Stimulated activated CD4-positive, alpha-beta T cell treated with anti-CD3 and anti-CD28 coated beads, Interleukin-1b, Interleukin-23, amount 100 ng/mL, for 1 hour (primary cell): ENCODE measurements around the gene HDAC11.
"Not testable (repeated sequence)": the region's sequence is repeated elsewhere in the genome, so short reads cannot be mapped to it uniquely, and the experiment has no call there.

ENCODE experiments used
- DNase-seq, 2 donors: peaks; one replicate each; pipeline ENCODE4 v3.0.0-alpha.2; 2020; ENCODE audit warnings: low read depth in 2 of 2

HDAC11 gene

DNA sequence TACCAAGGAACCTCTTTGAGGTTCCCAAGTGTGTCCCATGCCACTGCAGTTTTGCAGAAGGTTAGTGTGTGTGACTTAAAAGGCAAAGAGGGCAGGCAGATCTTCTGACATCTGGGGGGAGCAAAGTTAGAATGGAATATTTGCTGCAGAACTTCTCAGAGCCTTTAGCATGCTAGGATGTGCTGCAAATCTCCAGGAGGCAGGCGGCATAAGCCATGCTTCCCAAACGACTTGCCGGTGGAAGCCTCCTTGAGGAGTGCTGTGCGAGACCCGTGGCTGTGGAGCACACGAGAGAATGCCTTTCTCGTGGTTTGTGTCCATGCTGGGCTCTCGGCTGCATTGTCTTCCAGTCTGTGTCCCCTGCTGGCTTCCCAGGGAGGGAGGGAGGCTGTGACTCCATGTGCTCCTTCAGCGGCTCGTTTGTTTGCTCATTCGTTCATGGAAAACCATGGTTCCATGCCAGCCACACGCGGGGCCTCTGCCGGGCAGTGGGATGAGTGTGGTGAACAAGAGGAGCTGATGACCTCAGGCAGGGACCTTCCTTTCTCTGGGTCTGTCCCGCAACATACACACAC, 13.8 kb downstream of the HDAC11 start:
- DNase-seq, result no peak

DNA sequence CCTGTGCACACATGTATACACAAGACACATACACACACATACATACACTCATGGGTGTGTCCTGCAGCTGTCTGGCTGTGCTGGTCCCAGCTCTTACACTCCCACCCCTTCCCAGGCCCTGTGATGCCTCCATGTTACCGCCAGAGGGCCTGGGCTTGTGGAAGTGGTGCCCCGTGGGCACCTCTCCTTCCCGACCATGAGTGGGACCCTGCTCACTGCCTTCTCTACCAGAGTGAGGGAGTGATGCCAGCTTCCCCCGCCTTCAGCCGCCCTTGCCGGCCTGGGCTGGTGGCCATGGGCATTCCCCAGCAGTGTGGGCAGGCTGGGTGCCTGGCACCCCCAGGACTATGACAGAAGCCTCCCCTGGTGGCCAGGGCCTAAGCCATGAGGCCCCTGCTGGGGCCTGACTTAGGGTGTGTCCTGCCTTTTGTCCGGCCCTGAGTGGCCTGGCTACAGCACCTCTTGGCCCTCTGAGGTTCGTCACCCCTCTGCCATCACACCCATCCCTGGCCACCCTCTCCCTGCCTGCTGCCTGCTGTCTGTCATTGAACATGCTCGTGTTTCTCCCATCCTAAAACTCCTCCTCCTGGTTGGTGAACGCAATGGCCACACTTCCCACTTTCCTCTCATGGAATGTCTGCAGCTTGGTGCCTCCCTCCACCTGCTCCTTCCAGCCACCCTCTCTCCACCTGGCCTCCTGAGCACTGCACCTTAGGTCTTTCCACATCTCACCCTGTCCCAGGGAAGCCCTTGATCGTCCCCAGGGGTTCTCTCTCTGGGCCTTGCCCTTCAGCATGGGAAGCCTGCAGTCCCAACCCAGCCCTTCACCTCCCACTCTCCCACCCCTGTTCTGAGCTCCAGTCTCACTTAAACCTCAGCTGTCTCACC, 14.6 kb downstream of the HDAC11 start:
- DNase-seq, result no peak

DNA sequence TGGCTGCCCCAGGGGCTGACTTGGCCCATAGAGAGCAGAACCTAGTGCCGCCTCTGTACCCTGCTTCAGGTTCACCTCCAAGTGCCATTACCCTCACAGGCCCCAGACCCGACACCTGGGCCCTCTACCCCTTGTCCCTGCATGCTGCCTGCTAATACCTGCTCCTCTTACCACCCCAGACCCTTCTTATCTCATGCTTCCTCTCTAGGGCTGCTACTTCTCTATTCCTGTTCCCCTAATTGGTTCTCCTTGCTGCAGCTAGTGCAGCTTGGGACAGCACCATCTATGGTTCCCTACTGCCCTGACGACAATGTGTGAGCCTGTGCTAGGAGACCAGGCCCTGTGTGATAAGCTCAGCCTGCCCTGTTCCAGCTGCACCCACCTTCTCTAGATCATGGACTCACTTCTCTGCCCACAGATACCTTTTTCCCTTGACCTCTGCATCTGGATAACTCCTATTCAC, 15.3 kb downstream of the HDAC11 start:
- DNase-seq, result no peak

DNA sequence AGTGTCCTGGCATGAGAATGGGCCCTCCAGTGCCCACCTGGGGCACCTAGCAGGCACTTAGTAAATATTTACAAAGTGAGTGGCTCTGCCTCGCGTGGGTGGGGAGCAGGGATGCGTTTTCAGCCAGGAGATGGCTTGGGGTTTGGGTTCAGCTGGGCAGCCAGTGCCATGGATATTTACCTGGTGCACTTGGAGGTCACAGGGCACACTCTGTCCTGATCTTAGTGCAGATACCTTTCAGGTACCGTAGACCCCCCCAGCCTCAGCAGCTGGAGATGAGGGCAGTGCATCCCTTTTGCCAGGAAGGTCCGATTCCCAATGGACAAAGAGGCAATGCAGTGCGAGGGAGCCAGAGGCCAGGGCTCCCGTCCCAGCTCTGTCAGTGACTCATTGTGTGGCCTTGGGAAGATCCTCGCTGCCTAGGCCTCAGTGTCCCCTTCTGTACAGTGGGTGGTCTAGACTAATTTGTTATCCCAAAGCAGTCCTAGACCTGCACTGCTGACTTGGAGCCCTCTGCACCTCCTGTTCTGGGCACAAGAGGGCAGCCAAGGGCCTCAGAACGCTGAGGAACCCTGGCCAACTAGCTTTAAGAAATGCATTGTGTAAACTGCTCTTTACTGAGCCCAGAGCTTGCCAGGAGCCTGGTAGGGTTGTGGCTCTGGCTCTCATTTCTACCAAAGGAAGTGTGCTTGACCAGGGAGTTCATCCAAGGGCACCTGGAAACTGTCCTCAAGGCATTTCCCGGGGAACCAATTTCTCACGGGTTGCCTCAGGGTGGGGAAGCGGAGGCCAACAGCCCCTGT, 16.0 kb downstream of the HDAC11 start:
- DNase-seq, result peak; percentile 16 to 44

DNA sequence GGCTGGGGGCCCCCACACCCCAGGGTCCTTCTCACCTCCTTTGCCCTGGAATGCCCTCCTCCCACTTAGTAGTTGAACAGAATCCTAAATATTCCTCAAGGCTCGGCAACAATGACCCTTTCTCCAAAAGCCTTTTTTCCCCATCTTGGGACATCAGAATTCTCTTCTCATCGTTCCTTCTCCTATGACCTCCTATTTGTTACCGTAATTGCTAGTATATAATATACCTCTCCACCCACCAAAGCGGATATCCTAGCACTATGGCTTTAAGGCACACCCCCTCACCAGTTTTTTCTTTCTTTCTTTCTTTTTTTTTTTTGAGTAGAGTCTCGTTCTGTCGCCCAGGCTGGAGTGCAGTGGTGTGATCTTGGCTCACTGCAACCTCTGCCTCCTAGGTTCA, 16.8 kb downstream of the HDAC11 start:
- DNase-seq, result no peak

DNA sequence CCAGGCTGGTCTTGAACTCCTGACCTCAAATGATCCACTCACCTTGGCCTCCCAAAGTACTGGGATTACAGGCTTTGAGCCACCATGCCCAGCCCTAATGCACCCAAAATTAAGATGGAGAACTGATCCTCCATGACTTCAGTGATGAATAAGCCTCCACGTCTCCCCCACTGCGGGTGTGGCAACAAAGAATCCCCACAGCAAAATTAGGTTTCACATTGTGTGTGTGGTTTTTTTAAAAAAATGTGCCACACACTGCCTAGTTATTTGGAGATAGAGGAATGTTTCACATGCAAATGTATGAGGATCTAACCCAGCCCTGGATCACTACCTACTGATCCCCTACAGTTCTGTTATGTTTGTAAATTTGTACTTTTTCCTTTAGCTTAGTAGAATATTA, 17.3 kb downstream of the HDAC11 start:
- DNase-seq, result no peak

DNA sequence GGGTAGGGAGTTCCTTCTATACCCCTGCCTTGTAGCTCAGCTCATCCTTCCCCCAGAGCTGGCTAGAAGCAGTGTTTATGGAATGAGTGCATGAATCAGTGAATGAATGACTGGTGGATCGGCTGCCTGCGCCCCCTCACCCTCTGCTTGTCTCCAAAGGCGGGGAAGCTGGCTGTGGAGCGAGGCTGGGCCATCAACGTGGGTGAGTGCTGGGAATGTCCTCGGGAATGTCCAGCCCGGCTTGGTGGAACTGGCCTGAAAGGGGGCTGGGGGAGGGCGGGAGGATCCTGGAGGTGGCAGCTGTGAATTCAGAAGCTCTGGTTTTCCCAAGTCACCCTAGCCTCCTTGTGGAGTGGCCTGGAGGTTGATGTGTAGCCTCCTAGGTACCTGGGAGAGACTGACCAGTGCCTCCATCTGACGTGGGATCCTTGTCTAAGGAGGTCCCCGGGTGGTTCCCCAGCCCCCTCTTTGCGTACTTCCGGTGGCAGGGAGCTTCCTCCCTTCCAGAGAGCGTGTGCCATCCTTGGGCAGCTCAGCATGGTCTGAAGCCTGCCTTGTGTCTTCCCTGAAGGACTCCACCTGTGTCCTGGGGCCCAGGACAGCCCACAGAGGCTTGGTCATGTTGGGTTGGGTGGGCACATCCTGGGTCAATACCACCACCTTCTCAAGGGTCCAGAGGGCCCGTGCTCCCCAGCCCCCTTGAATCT, 18.4 kb downstream of the HDAC11 start:
- DNase-seq, result no peak

DNA sequence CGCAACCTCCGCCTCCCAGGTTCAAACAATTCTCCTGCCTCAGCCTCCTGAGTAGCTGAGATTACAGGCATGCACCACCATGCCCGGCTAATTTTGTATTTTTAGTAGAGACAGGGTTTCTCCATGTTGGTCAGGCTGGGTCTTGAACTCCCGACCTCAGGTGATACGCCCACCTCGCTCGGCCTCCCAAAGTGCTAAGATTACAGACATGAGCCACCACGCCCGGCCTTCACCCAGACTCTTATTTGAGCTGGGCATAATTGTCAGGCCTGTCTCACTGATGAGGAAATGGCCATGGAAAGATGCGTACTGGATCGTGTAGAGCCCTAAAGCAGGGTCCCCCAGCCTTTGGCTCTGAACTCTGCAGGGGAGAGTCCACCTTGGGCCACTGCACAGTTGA, 19.1 kb downstream of the HDAC11 start:
- DNase-seq, result not testable (repeated sequence)

DNA sequence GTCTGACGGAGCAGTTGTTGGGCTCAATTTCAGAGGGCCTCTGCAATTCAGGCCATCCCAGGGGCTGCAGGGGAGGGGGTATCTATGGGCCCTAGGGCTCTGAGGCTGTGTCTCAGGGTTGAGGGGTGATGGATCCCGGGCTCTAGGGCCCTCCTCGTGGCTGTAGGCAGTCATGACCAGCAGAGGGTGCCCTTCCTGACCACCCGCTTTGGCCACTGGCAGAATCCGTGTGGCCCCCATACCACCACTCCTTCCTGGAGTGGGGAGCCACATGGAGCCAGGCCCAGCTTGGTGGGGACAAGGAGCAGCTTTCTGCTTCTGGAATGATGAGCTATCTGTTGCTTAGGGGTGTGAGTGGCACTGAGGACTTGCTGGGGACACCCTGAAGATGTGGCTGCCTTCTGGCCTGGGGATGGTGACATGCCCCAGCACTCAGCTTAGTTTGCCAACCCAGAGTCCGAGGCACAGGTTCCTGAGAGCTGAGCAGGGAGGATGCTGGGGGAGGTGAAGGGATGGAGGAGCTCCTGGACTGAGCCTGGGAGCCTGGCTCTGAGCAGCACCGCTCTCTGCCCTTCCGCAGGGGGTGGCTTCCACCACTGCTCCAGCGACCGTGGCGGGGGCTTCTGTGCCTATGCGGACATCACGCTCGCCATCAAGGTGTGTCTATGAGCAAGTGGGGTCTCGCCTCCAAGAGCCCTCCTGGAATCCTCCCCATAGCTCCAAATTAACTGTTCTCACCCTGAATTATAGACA, 20.2 kb downstream of the HDAC11 start:
- no peak for DNase-seq

DNA sequence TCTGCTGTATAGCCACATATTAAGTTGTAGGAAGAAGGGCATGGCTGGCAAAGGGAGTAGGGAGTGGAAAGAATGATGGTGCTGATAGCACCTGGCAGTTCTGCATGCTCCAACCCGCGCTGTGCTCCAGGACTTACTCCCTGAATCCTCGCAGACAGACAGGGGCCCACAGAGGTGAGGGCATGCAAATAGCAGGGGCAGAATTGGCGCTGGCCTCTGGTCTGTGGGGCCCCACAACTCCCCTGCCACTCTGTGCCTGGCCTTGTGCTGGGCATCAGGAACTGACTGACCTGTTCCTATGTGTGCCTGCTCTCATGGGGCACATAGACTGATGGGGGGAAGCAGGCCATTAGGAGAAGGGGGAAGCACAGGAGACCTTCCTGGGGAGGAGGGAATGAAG, 20.9 kb downstream of the HDAC11 start:
- DNase-seq, result no peak

DNA sequence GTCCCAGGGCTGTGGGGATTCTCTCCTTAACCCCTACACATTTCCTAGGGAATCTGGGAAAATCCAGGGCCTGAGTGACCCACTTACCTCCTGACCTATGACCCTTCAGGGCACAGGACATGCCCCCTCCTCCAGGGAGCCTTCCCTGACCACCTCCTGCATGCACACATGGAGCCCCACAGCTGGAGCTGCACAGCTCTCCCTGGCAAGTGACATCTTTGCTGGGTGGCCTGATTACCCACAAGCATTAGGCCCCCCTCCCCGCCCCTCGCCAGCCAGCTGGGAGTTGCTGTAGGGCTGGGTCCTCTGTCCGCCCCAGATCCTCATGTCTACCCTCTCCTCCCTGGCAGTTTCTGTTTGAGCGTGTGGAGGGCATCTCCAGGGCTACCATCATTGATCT, 21.4 kb downstream of the HDAC11 start:
- no peak for DNase-seq

DNA sequence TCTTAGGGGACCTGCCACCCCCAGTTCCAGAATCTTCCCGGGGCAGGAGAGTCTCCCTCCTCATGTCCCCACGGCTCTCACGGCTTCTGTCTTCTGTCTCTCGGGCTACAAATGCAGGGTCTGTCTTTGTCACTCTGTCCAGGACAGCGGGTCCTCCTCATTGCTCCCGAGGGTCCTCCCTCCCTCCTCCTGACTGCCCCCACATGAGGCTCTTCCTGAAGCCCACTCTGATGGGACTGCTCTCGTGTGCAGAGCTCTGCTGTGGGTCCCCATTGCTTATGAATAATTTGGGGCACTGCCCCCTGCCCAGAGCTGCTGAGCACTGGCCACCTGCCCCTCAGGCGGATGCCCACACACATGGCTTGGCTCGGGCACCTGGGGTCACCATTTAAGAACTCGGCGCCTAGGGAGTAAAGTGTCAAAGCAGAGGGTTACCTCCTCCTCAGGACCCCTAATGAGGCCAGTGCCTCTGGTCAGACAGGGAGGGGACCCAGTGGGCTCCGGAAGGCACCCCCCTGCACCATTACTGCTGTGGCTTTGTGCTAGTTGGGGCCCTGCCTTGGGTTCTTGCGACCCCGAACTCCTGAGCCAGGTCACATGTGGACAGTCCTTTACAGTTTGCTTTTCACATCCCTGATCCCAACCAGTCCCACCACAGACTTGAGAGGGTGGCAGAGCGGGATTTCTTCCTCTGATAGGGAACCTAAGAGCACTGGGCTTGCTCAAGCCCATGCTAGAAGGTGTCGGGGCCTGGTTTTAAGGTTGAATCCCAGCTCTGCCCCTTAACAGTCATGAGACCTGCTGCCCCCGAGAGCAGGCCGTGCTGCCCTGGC, 22.1 kb downstream of the HDAC11 start:
- DNase-seq, result no peak

DNA sequence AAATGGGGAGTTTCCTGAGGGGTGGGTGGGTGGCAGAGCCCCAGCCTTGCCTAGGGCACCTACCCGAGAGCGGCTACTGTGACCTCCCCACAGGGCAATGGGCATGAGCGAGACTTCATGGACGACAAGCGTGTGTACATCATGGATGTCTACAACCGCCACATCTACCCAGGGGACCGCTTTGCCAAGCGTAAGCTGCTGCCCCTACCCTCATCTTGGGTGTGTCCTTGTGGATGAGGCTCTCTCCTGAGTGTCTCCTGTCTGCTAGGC, 22.6 kb downstream of the HDAC11 start:
- DNase-seq, result no peak

DNA sequence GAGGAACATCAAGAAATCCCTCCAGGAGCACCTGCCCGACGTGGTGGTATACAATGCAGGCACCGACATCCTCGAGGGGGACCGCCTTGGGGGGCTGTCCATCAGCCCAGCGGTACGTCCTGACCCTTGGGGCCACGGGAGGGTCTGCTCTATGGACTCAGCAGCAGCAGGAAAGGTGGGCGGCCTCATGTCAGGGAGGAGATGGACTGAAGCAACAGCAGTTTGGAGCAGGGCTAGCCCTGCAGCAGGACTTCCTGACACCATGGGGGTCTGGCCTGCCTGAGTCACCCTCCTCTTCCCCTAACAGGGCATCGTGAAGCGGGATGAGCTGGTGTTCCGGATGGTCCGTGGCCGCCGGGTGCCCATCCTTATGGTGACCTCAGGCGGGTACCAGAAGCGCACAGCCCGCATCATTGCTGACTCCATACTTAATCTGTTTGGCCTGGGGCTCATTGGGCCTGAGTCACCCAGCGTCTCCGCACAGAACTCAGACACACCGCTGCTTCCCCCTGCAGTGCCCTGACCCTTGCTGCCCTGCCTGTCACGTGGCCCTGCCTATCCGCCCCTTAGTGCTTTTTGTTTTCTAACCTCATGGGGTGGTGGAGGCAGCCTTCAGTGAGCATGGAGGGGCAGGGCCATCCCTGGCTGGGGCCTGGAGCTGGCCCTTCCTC, 24.2 kb downstream of the HDAC11 start:
- DNase-seq, result no peak

DNA sequence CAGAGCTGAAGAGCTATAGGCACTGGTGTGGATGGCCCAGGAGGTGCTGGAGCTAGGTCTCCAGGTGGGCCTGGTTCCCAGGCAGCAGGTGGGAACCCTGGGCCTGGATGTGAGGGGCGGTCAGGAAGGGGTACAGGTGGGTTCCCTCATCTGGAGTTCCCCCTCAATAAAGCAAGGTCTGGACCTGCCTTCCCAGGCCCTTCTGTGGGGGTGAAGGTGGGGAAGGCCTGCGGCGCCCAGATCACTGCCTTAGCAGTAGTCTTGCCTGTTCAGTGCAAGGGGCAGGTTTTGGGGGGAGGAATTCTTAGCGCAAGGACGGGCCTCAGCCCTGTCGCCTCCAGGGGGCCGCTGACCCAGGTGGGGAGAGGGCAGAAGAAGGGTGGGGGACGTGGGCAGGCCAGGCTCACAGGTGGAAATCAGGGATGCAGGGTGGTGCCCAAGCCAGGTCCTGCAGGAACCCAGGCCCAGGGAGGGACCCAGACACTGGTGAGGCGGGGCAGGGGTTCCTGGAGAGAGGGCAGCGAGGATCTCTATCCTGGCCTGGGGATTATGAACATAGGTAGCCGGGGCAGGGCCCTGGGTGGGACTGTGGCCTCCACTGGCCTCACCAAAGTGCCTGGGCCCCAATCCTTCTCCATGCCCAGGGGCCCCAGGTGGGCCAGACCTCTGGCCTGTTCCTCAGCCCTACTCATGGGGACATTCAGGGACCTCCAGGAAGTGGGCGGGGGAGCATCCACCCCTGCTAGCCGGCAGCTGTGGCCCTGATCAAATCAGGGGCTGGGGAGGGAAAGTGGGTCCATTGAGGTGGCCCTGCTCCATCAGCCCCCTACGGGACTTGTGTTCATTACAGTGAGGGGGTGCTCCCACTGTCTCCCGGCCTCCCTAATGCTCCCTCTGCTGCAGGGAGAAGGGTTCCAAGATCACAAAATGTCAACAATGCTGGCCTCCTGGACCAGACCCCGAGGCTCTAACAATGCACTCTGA, 25.3 kb downstream of the HDAC11 start:
- DNase-seq, result no peak

DNA sequence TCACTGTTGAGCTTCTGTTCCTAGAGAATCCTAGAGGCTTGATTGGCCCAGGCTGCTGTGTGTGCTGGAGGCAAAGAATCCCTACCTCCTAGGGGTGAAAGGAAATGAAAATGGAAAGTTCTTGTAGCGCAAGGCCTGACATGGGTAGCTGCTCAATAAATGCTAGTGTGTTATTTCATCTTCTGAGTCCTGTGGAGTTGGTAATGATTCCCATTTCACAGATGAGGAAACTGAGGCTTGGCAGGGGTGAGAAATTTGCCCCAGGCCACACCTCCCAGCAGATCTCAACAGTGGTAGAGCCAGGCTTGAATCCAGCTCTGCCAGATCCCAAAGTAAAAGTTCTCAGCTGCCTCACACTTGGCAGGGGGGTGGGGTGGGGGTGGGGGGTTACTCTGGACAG, 26.1 kb downstream of the HDAC11 start:
- no peak for DNase-seq

DNA sequence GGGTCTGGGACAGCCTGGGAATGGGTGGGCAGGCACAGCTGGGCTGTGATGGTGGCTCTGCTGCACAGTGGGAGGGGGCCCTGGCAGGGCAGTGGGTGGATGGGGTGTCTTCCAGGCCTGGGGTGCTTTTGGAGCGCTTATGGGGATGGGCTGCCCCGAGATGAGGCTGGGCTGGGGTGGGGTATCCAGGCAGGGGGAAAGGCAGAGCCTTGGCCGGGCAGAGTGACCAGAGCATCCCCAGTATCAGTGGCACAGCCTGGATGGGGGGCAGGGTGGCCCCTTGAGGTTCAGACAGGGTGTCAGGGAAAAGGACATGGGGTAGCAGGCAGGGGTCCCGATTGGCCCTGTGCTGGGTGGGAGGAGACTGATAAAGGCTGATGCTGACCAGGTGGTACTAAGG, 26.6 kb downstream of the HDAC11 start:
- no peak for DNase-seq

DNA sequence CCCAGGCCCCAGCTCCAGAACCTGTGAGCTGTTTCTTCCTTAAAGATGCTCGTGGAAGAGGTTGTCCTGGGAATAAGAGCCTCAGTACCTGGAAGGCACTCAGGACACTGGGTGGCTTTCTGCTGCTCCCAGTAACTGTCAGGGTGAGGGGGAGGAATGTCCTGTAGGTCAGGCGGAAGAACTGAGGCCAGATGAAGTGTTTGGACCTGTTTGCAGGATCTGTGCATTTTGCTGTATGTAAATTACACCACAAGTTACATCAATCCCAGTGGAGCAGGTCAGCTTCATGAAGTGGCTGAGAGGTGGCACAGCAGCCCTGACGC, 27.1 kb downstream of the HDAC11 start:
- DNase-seq, result no peak
